NT2/D1 (cell line): ENCODE data around the gene SEC23A.

Source experiments
- YY1 ChIP-seq: IDR thresholded peaks from 2 replicates; pipeline ENCODE4 v1.6.1; 2011; ENCODE audit not compliant: insufficient read length, insufficient read depth
- ZNF274 ChIP-seq: IDR thresholded peaks from 2 replicates; pipeline ENCODE4 v1.6.1; 2011; ENCODE audit warnings: mild to moderate bottlenecking, low read depth, low read length

GRCh38 chr14:39006721-39007410, 96.2 kb downstream of the SEC23A start:
- TF ChIP-seq ZNF274 (no peak), YY1 (no peak)
